Right atrium auricular region (tissue), 2 donors: ENCODE results near the gene CDC6. TPM values are rescaled to one million over a fixed set of nuclear protein-coding genes. Genes with fewer than 3 reads are reported as not detected.

Source experiments
- DNase-seq: peaks from one replicate; pipeline ENCODE4 v3.0.0-alpha.2; 2019; ENCODE audit warnings: low spot score
- H3K27ac ChIP-seq, 2 donors: fragments of 200-600 bp; sonication (generic); 1 replicate in 1 of 2; 2 replicates in 1 of 2; pipeline ENCODE4 v1.5.1; 2016 to 2019
- H3K27me3 ChIP-seq, 2 donors: fragments of 200-600 bp; sonication (generic); one replicate each; pipeline versions ENCODE4 v1.5.1 to v1.6.0; 2017 to 2019
- H3K36me3 ChIP-seq: fragments of 200-600 bp; sonication (generic); one replicate; pipeline ENCODE4 v1.5.1; 2016
- H3K4me1 ChIP-seq, 2 donors: fragments of 200-600 bp; sonication (generic); one replicate each; pipeline versions ENCODE4 v1.5.1 to v1.6.0; 2017 to 2019
- H3K4me3 ChIP-seq, 2 donors: fragments of 200-600 bp; sonication (generic); 1 replicate in 1 of 2; 2 replicates in 1 of 2; pipeline ENCODE4 v1.5.1; 2017 to 2019; ENCODE audit warnings: mild to moderate bottlenecking in 1 of 2, moderate library complexity in 1 of 2
- H3K9me3 ChIP-seq, 2 donors: fragments of 200-600 bp; sonication (generic); one replicate each; pipeline ENCODE4 v1.5.1; 2019
- CTCF ChIP-seq, 2 donors: fragments of 200-600 bp; sonication (generic); IDR thresholded peaks; one replicate each; pipeline ENCODE4 v1.5.1; 2019; ENCODE audit warnings: antibody characterized with exemption in 2 of 2
- total RNA-seq, 2 donors: library from RNA; depleted of rRNA; stranded (reverse); fragments of >200 nt; gene quantifications; one replicate each; pipeline ENCODE4 v1.1.0, GENCODE V29; 2016

CDC6 gene
- total RNA-seq, 2 donors from 2014 or later: 0.44 to 1.0 TPM

GRCh38 chr17:40290629-40291280 is 3.1 kb downstream of the CDC6 start:
- H3K36me3 ChIP-seq: no peaks in the 10 kb centered on the region
- H3K4me1 ChIP-seq: peaks cover 0 to 42% of the 10 kb centered on the region in 2 donors
- H3K9me3 ChIP-seq: no peaks in the 10 kb centered on the region
- H3K27me3 ChIP-seq: no peaks in the 10 kb centered on the region
- no peak overlapping the region for H3K4me3 ChIP-seq
- no peak for DNase-seq
- TF ChIP-seq CTCF (IDR thresholded peaks at IDR 0.05): peak; percentile 30 to 65
- H3K27ac ChIP-seq: no peak overlapping the region

GRCh38 chr17:40291281-40291664 is 3.6 kb downstream of the CDC6 start:
- DNase-seq: no peak
- H3K4me1 ChIP-seq: peaks cover 0 to 42% of the 10 kb centered on the region in 2 donors

GRCh38 chr17:40293363-40293762 is 5.7 kb downstream of the CDC6 start:
- Histone ChIP-seq H3K4me1 (peaks cover 0 to 33% of the 10 kb centered on the region in 2 donors), H3K27me3 (no peaks in the 10 kb centered on the region), H3K4me3 (no peak overlapping the region), H3K36me3 (no peaks in the 10 kb centered on the region), H3K27ac (peak overlapping the region; percentile 40 to 66), H3K9me3 (no peaks in the 10 kb centered on the region)
- TF ChIP-seq CTCF (IDR thresholded peaks at IDR 0.05): no peak
- DNase-seq: no peak

More at GRCh38 chr17:40291281-40291664, 3.6 kb downstream of the CDC6 start:
- H3K36me3 ChIP-seq: no peaks in the 10 kb centered on the region
- H3K27ac ChIP-seq: no peak overlapping the region
- TF ChIP-seq CTCF (IDR thresholded peaks at IDR 0.05): no peak
- H3K9me3 ChIP-seq: no peaks in the 10 kb centered on the region
- no peaks in the 10 kb centered on the region for H3K27me3 ChIP-seq
- no peak overlapping the region for H3K4me3 ChIP-seq

- Histone ChIP-seq H3K27ac (peak overlapping the region in 1 of 2 donors; percentile 6), H3K4me1 (peaks cover 0 to 40% of the 10 kb centered on the region in 2 donors), H3K36me3 (no peaks in the 10 kb centered on the region), H3K9me3 (no peaks in the 10 kb centered on the region), H3K27me3 (no peaks in the 10 kb centered on the region), H3K4me3 (no peak overlapping the region)
- DNase-seq: no peak
- TF ChIP-seq CTCF (IDR thresholded peaks at IDR 0.05): no peak
Observed at GRCh38 chr17:40295488-40296436, 8.1 kb downstream of the CDC6 start.

GRCh38 chr17:40297511-40297910 is 9.8 kb downstream of the CDC6 start:
- no peak overlapping the region for H3K27ac ChIP-seq
- no peak for DNase-seq
- H3K27me3 ChIP-seq: no peaks in the 10 kb centered on the region
- TF ChIP-seq CTCF (IDR thresholded peaks at IDR 0.05): no peak
- no peaks in the 10 kb centered on the region for H3K36me3 ChIP-seq
- no peaks in the 10 kb centered on the region for H3K9me3 ChIP-seq
- H3K4me3 ChIP-seq: no peak overlapping the region
- H3K4me1 ChIP-seq: peaks cover 0 to 33% of the 10 kb centered on the region in 2 donors
